Measurements from ENCODE around the gene FXYD1.

Gene FXYD1

DNA sequence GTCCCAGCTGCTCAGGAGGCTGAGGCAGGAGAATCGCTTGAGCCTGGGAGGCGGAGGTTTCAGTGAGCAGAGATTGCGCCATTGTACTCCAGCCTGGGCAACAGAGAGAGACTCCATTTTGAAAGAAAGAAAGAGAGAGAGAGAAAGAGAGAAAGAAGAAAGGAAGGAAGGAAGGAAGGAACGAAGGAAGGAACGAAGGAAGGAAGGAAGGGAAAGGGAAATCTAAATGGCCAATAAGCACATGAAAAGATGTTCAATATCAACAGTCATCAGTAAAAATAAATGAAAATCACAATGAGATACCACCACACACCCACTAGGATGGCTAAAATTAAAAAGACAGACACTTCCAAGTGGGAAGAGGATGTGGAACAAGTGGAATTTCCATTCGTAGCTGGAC lies 35.6 kb downstream of the FXYD1 start:
- DNase-seq (ENCODE audit: low read depth): no peak
- TF ChIP-seq, protein P1, sequence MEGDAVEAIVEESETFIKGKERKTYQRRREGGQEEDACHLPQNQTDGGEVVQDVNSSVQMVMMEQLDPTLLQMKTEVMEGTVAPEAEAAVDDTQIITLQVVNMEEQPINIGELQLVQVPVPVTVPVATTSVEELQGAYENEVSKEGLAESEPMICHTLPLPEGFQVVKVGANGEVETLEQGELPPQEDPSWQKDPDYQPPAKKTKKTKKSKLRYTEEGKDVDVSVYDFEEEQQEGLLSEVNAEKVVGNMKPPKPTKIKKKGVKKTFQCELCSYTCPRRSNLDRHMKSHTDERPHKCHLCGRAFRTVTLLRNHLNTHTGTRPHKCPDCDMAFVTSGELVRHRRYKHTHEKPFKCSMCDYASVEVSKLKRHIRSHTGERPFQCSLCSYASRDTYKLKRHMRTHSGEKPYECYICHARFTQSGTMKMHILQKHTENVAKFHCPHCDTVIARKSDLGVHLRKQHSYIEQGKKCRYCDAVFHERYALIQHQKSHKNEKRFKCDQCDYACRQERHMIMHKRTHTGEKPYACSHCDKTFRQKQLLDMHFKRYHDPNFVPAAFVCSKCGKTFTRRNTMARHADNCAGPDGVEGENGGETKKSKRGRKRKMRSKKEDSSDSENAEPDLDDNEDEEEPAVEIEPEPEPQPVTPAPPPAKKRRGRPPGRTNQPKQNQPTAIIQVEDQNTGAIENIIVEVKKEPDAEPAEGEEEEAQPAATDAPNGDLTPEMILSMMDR (IDR thresholded peaks at IDR 0.05; ENCODE audit: insufficient read depth, low read depth, low read length, missing control alignments): no peak
- no peak overlapping the region for H3K4me3 ChIP-seq (ENCODE audit: low read length)

DNA sequence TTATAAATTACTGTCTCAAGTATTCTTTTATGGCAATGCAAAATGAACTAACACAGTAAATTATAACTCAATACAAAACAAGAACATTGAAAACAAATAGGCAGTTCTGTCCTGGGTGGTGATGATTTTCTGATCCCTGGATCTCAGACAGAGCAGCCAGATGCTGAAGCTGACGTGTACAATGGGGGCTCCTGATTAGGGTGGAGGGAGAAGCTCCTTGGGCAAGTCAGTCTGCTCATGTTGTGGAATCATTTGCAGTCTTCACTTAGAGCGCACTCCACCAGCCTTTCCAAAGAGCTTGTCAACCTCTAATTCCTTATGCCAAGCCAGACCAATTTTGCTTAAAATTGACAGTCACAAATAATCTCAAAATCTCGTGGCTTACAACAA lies 37.6 kb downstream of the FXYD1 start:
- no peak for DNase-seq (ENCODE audit: low read depth)
- no peak overlapping the region for H3K4me3 ChIP-seq (ENCODE audit: low read length)
- TF ChIP-seq, protein P1 (IDR thresholded peaks at IDR 0.05; ENCODE audit: insufficient read depth, low read depth, low read length, missing control alignments): no peak

DNA sequence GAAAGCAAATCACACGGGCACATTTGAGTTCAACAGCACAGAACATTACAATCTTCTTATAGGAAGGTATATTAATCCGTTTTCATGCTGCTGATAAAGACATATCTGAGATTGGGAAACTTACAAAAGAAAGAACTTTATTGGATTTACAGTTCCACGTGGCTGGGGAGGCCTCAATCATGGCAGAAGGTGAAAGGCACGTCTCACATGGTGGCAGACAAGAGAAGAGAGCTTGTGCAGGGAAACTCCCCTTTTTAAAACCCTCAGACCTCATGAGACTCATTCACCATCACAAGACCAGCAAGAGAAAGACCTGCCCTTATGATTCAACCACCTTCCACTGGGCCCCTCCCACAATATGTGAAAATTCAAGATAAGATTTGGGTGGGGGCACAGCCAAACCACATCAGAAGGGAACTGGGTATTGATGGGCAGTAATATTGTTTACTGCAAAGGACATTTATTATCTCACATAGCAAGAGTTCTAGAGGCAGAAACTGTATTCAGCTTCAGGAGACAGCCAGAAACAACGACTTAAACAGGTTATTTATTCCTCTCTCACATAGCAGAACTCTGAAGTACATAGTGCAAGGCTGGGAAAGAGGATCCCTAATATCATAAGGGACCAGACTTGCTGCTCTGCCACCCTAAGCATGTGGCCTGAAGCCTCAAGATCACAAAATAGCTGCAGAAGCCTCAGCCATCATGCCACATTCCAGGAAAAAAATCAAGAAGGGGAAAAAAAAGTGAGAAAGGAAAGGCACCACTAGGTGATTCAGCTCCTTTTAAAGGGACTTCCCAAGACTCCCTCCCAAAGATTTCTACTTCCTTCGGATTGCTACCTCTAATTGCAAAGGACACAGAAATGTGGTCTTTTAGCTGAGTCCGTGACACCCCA lies 39.0 kb downstream of the FXYD1 start:
- DNase-seq (ENCODE audit: low read depth): no peak
- TF ChIP-seq, protein P1 (IDR thresholded peaks at IDR 0.05; ENCODE audit: insufficient read depth, low read depth, low read length, missing control alignments): no peak
- no peak overlapping the region for H3K4me3 ChIP-seq (ENCODE audit: low read length)

DNA sequence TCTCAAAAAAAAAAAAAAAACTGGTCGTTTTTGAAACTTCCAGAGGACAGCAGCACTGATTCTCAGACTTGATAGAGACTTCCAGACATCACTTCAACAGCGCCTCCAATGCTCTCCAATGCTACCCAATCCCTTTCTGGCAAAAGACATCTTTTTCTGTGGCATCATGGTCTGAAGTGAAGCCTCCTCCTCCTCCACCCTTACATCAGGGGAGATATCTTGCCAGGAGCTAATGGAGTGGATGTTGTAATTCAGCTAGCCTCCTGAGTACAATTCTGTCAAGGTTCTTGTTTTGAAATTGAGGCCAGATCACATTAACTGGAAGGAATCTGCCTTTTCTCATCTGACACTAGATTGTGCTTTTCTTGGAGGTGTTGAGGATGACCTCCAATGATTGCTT lies 40.1 kb downstream of the FXYD1 start:
- H3K4me3 ChIP-seq (ENCODE audit: low read length): no peak overlapping the region
- TF ChIP-seq, protein P1 (IDR thresholded peaks at IDR 0.05; ENCODE audit: insufficient read depth, low read depth, low read length, missing control alignments): no peak
- no peak for DNase-seq (ENCODE audit: low read depth)

DNA sequence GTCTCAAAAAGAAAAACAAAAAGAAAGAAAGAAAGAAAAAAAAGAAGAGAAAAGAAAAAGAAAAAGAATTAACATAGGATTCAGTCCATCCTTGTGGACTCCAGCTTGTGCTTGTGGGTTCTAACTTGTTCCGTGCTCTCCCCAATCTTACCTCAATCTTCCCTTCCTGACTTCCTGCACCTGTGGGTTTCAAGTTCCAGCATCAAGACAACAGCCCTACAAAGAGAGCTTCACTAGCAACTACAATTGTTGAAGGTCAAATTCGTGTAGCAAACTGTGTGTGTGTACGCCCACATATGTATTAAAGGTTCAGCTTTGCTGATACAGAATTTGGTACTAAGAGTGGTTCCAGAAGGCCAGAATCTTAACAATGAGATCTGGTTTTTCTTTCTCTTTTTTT lies 41.2 kb downstream of the FXYD1 start:
- H3K4me3 ChIP-seq (ENCODE audit: low read length): no peak overlapping the region
- DNase-seq (ENCODE audit: low read depth): no peak
- TF ChIP-seq, protein P1 (IDR thresholded peaks at IDR 0.05; ENCODE audit: insufficient read depth, low read depth, low read length, missing control alignments): no peak

DNA sequence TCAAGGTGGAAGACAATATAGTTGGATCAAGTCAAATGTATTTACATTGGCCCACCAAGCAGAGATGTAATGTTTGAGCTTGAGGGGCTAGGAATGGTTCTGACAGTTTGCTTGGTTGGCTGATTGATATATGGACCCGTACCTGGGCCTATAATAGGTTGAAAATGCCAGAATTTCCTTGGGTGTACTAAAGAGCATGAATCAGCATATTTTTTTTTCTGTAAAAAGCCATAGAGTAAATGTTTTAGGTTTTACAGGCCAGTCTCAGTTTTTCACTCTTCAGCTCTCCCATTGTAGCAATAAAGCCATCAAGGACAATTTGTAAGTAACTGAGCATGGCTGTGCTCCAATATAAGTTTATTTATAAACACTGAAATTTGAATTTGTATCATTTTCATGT lies 42.8 kb downstream of the FXYD1 start:
- TF ChIP-seq, protein P1 (IDR thresholded peaks at IDR 0.05; ENCODE audit: insufficient read depth, low read depth, low read length, missing control alignments): no peak
- DNase-seq (ENCODE audit: low read depth): no peak
- no peak overlapping the region for H3K4me3 ChIP-seq (ENCODE audit: low read length)

DNA sequence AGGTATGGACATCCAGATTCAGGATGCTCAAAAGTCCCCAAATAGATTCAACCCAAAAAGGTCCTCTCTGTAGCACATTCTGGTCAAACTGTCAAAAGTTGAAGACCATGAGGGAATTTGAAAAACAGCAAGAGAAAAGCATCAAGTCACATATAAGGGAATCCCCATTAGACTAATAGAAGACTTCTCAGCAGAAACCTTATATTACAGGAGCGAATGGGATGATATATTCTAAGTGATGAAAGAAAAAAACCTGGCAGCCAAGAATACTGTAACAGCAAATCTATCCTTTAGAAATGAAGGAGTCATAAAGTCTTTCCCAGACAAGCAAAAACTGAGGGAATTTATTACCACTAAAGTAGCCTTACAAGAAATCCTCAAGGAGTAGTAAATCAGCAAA lies 45.6 kb downstream of the FXYD1 start:
- TF ChIP-seq, protein P1 (IDR thresholded peaks at IDR 0.05; ENCODE audit: insufficient read depth, low read depth, low read length, missing control alignments): no peak
- DNase-seq (ENCODE audit: low read depth): no peak
- H3K4me3 ChIP-seq (ENCODE audit: low read length): no peak overlapping the region
